GM21576 (cell line): ENCODE results near the gene NPIPB8.
A peak's percentile ranks its signal among the peaks of the same experiment; 100 is the strongest.
"Not testable (repeated sequence)": the region's sequence is repeated elsewhere in the genome, so short reads cannot be mapped to it uniquely, and the experiment has no call there.

Experiments used
- ATAC-seq: cut with Tn5 transposase; IDR thresholded peaks from one replicate; pipeline ENCODE4 v1.9.1; 2021; ENCODE audit warnings: mild to moderate bottlenecking, moderate library complexity; ENCODE audit not compliant: unreplicated experiment

The NPIPB8 gene

DNA sequence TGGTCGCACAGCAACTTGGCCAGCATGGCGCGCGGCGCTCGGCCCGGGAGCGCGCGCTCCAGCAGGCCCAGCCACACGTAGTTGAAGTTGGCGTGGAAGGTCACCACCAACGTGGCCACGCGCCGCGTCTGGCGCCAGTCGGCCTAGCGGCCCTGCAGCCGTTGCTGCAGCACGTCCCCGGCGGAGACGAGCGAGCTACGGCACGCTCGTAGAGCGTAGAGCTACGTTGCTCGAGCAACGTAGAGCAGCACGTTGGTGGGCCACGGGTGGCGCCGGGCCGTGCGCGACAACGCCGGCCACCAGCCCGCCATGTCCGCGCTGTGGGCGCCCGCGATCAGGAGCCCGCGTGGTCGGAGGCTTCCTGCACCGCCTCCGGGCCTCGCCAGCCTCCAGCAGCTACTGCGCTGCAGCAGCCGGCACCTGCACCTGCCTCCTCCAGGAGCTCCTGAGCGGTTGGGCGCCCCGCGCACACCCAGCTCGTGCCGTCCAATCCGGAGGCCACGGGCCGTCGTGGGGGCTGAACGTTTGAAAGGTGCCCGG is 14.6 kb upstream of the NPIPB8 start:
- ATAC-seq, result no peak

DNA sequence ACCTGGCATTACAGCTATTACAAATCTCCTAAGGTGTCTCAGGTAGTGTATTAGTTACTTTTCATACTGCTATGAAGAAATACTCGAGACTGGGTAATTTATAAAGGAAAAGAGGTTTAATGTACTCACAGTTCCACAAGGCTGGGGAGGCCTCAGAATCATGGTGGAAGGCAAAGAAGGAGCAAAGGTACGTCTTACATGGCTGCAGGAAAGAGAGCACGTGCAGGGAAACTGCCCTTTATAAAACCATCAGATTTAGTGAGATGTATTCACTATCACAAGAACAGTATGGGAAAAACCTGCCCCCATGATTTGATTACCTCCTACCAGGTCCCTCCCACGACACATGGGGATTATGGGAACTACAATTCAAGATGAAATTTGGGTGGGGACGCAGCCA is 7.0 kb upstream of the NPIPB8 start:
- not testable (repeated sequence) for ATAC-seq

DNA sequence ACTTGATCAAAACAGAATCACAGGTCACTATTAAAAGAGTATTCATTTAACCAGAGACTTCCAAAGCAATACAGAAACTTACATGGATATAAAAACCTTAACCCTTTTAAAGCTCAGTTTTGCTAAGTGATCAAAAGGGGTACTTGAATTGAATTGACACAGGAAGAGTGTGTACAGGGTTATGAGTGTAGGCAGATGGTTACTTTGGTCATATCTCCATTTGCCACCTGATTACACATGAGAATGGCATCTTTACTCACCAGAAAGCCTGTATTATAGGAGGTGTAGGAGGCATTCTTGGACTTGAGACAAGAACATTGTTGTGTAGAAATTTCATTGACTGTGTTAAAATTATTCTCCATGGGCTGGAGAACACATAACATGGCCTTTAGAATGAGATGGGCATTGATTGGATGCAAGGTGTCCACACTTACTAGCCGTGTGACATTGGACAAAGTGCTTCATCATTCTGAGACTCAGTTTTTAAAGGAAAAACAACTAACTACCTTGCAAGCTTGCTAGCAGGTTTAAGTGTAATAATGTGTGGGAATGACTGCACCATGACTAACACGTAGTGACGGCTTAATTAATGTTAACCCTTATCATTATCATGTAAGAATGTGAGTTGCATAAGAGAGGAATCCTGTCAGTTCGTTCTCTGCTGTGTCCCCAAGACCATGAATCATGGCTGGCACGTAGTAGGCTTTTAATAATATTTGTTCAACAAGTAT is 1.6 kb upstream of the NPIPB8 start:
- ATAC-seq, result not testable (repeated sequence)

DNA sequence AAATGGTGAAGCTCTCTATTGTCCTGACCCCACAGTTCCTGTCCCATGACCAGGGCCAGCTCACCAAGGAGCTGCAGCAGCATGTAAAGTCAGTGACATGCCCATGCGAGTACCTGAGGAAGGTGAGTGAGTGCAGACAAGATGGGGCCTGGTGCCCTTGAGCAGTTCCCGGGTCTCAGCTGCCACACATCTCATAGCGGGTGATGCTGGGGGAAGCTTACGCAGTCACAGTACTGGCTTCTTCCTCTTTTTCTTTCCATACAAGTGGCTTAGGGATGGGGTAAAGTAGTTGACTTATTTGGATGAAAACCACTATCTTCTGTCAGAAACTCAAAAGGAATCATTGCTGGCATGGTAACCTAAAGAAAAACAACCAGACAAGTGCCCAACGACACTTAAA is 494 bp downstream of the NPIPB8 start:
- ATAC-seq, result not testable (repeated sequence)

DNA sequence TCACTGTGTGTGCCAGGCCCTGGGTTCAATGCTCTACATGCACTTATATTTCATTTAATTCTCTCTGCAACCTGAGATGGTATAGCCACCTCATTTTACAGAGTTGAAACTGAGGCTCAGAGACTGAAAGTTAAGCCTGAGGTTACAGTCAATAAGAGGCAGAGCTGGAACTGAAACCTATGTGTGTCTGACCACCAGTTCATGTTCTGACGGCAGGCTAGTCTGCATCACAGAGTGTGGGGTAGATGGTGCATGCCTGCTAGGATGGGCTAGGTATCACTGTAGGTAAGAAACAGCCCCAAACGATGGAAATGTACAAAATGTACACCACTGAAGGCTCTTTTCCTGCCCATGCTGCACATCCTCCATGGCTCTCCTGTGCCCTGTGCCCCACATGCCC is 2.1 kb downstream of the NPIPB8 start:
- not testable (repeated sequence) for ATAC-seq

DNA sequence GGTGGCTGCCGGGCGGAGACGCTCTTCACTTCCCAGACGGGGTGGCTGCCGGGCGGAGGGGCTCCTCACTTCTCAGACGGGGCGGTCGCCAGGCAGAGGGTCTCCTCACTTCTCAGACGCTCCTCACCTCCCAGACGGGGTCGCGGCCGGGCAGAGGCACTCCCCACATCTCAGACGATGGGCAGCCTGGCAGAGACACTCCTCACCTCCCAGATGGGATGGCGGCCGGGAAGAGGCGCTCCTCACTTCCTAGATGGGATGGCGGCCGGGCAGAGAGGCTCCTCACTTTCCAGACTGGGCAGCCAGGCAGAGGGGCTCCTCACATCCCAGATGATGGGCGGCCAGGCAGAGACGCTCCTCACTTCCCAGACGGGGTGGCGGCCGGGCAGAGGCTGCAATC is 28.4 kb downstream of the NPIPB8 start:
- ATAC-seq, result not testable (repeated sequence)

DNA sequence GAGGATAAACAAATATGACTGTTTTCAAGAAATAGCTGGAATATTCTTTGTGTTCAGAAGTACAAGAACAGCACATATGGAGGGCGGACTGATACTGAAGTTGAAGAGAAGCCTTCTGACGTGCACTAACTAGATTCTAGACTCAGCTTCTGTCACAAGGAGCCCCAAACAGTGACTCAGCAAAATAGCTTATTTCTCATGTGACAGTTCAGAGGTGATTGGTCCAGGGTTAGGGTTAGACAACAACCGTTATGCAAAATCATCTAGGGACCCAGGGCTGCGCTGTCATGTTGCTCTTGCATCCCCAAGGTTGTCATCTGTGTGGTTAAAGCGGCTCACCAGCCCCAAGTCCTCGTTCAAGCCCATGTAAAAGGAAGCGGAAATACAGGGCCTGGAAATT is 29.6 kb downstream of the NPIPB8 start:
- ATAC-seq, result not testable (repeated sequence)

DNA sequence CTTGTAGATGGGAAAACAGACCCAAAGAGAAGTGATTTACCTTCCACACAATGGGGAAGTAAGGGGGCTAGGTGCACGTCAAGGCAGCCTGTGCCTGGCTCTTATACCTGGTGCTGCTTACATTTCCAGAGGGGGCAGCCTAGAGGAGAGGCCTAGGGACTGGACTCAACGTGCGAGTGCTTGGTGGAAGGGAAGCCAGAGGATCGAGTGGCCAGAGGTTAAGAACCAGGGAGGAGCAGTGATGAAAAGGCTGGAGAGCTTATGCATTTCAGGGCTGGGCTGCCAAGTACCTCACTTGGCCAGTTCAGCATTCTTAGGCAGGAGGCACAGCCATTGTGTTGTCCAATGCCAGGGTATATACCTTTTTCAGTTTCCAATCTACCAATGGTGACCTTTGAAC is 30.3 kb downstream of the NPIPB8 start:
- not testable (repeated sequence) for ATAC-seq

DNA sequence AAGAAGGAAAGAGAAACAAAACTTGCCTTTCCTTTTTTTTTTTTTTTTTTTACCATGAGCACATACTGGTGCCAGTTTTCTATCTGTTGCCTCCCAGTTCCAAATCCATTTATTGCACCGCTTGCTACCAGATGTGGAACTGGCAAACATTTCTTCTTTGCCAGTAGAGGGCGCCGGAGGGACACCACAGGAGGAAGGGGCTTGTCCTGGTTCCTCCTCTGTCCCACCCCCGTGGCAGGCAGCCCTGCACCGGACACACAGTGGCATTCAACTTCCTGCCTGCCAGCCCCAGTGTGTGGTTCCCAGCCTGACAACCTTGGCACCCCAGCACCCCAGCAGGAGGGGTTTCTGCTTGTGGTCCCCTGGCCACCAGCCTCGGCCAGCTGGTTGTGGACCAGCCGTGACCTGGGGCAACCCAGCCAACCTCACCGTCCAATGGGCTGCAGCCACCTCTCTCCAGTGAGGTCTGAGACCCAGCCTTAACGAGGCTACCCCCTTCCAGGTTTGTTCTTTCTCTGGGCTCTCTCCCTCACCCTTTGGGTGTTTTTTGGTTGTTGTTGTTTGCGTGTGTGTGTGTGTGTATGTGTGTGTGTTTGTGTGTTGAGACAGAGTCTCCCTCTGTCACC is 50.6 kb downstream of the NPIPB8 start:
- peak; percentile 47 for ATAC-seq

DNA sequence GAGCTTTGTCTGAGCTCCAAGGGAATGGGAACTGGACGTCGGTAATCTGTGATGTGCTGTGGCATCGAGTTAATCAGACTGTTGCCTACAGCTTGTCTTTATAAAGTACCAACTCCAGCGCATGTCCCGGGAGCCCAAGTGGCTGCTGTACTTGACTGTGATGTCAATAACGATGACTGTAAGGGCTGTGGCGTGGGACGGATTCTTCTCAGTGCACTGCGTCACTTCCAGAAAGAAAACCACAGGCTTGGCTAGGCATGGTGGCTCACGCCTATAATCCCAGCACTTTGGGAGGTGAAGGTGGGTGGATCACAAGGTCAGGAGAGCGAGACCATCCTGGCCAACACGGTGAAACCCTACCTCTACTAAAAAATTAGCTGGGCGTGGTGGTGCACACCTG is 51.6 kb downstream of the NPIPB8 start:
- not testable (repeated sequence) for ATAC-seq

DNA sequence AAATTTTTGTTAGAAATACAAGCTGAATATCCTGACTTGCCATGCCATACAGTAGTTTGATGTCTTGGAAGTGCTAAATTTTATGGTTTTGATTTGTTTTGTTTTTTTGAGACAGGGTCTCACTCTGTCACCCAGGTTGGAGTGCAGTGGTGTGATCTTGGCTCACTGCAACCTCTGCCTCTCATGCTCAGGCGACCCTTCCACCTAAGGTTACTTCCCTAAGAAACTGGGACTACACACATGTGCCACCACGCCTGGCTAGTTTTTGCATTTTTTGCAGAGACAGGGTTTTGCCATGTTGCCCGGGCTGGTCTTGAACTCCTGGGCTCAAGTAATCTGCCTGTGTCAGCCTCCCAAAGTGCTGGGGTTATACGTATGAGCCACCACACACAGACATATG is 53.9 kb downstream of the NPIPB8 start:
- not testable (repeated sequence) for ATAC-seq

DNA sequence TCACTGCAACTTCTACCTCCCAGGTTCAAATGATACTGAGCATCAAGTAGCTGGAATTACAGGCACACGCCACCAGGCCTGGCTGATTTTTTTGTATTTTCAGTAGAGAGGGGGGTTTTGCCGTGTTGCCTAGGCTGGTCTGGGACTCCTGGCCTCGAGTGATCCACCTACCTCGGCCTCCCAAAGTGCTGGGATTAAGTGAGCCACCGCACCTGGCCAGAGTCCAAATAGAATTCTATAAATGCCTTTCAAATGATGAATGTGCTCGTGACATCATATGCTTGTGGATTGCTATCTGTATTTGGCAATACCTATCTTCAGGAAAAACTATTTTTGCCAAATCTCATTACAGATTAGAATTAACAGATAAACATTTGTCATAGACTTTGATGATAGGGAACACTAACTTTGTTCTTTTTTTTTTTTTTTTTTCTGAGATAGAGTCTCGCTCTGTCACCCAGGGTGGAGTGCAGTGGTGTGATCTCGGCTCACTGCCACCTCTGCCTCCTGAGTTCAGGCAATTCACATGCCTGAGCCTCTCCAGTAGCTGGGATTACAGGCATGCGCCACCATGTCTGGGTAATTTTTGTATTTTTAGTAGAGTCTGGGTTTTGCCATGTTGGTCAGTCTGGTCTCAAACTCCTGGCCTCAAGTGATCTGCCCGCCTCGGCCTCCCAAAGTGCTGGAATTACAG is 55.5 kb downstream of the NPIPB8 start:
- not testable (repeated sequence) for ATAC-seq

DNA sequence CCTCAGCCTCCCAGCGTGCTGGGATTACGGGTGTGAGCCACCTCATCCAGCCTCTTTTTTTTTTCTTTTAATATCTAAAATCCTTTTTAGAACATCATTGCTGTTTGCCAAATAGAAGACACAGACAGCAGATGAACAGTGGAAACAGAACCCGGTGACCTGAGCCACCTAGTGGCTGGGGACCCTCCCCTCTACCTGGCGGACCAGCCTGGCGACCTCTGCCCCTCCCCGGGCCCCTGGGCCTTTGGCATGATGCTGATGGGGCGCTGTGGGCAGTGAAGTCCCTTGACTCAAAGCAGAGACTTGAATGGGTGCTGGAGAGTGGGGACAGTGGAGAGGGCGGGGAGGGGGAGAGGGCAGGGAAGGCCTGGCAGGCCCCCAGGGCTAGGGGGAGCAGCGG is 61.9 kb downstream of the NPIPB8 start:
- ATAC-seq, result not testable (repeated sequence)

DNA sequence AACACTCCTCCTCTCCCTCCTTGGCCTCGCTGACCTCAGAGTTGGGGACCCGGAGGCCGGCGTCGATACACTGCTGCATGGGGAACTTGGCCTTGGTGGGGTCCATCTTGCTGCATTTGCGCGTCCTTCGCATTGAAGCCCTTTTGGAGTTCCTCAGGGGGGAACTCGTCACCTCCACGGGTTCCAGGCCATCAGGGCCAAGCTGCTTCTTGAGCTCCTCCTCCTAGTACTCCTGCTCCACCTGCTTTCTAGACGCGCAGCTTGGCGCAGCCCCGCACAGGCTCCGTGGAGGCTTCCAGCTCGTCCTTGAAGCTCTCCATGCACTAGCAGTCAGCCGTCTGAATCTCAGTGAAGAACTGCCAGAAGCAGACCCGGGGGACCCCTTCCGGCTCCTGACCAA is 62.5 kb downstream of the NPIPB8 start:
- not testable (repeated sequence) for ATAC-seq

DNA sequence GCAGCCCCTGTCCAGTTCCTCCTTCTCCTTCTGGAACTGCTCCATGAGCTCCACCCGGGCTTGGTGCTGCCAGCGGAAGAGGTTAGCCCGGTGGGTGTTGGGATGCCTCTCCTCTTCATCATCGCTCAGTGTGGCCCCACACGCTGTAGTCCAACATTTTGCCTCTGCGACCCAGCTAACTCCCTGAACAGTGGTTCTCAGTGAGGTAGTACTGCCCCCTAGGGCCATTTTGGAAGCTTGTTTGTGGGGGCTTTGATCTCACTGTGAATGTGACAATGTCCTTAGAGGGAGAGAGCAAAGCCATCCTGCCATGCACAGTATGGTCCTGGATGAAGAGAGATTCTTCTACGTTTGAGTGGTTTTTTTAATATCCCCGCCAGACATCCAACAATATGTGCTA is 63.5 kb downstream of the NPIPB8 start:
- not testable (repeated sequence) for ATAC-seq

DNA sequence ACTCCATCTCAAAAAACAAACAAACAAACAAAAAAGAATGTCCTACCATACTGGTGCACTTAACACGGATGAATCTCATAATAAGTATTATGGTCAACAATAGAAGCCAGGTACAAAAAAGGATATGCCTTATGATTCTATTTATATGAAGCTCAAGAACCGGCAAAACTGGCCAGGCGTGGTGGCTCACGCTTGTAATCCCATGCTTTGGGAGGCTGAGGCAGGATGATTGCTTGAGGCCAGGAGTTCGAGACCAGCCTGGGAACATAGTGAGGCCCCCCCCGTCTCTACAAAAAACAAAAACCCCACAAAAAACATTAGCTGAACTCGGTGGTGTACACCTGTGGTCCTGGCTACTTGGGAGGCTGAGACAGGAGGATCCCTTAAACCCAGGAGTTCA is 66.4 kb downstream of the NPIPB8 start:
- ATAC-seq, result not testable (repeated sequence)
